HepG2 (cell line): ENCODE results near the gene RPTOR. TPM values are rescaled to one million over a fixed set of nuclear protein-coding genes. Genes with fewer than 3 reads are reported as not detected.

Experiments
- ATAC-seq: fragments of 200-7000 bp; cut with Tn5 transposase; 3 replicates; pipeline ENCODE4 v1.9.1; 2020; ENCODE audit warnings: mild to moderate bottlenecking, moderate library complexity
- BruUV-seq: library from RNA; stranded (reverse); fragments of 400-500 nt; replicated peaks from 2 replicates; lab custom pipeline; 2021; lab: Mats Ljungman, UMichigan
- CTCF ChIA-PET: fragments of 300-600 bp; formaldehyde crosslinking; extraction: SDS; loops from one replicate; lab custom pipeline; 2021; ENCODE audit warnings: low total read pairs, inconsistent platforms, low intra/inter-chr PET ratio; lab: Yijun Ruan, JAX
- POLR2A ChIA-PET: fragments of 350-600 bp; sonication (Branson Sonifier 250); formaldehyde crosslinking; loops from one replicate; lab custom pipeline; 2020; ENCODE audit warnings: antibody characterized with exemption, inconsistent platforms; lab: Yijun Ruan, JAX
- DNase-seq: peaks from one replicate; pipeline ENCODE4 v3.0.0-alpha.2; 2015; ENCODE audit warnings: low spot score
- FAIRE-seq: peaks from 3 replicates; lab custom pipeline; 2011; peaks lifted over from hg19 to GRCh38; lab: Jason Lieb, UNC
- H2AFZ ChIP-seq: one replicate; pipeline ENCODE4 v1.6.1; 2011; ENCODE audit warnings: low read length, inconsistent platforms
- H3K27ac ChIP-seq: fragments of 300-600 bp; 3 replicates; pipeline ENCODE4 v1.8.0; 2011; ENCODE audit warnings: mixed run types, mild to moderate bottlenecking, mixed read lengths, low read length, inconsistent platforms; ENCODE audit not compliant: insufficient read depth; ENCODE audit errors: extremely low read length
- H3K27me3 ChIP-seq, 2 experiments: fragments of 200-600 bp in 1 of 2; 2 replicates in 1 of 2; 3 replicates in 1 of 2; pipeline versions ENCODE4 v1.6.0 to v1.8.0; 2011; ENCODE audit warnings: low read length in 2 of 2, mild to moderate bottlenecking in 2 of 2, moderate library complexity in 2 of 2, inconsistent platforms in 1 of 2; ENCODE audit not compliant: insufficient read depth in 2 of 2, control insufficient read depth in 1 of 2
- H3K36me3 ChIP-seq, 2 experiments: fragments of 200-600 bp in 1 of 2; replicated peaks in 1 of 2; 2 replicates in 1 of 2; 3 replicates in 1 of 2; pipeline versions ENCODE4 v1.5.1 to v1.8.0; 2011; ENCODE audit warnings: low read length in 2 of 2, inconsistent platforms in 1 of 2; ENCODE audit not compliant: insufficient read depth in 2 of 2, control insufficient read depth in 1 of 2
- H3K4me1 ChIP-seq: 2 replicates; pipeline ENCODE4 v1.5.1; 2012; ENCODE audit warnings: low read length, inconsistent platforms; ENCODE audit not compliant: insufficient read depth
- H3K4me2 ChIP-seq: 2 replicates; pipeline ENCODE4 v1.6.0; 2011; ENCODE audit warnings: low read depth, low read length, inconsistent platforms
- H3K4me3 ChIP-seq, 3 experiments: fragments of 200-600 bp in 1 of 3; sonication (generic), shearing (Covaris generic) in 1 of 3; replicated peaks in 1 of 3; 2 replicates each; pipeline ENCODE4 v1.5.1; 2011 to 2016; ENCODE audit warnings: low read length in 3 of 3, inconsistent platforms in 2 of 3, low read depth in 2 of 3, mild to moderate bottlenecking in 2 of 3, control low read depth in 1 of 3, mixed read lengths in 1 of 3; ENCODE audit not compliant: insufficient read depth in 1 of 3
- H3K79me2 ChIP-seq: one replicate; pipeline ENCODE4 v1.6.1; 2011; ENCODE audit warnings: low read length, inconsistent platforms; ENCODE audit not compliant: insufficient read depth
- H3K9ac ChIP-seq: 2 replicates; pipeline ENCODE4 v1.6.0; 2011; ENCODE audit warnings: mild to moderate bottlenecking, low read depth, low read length, inconsistent platforms; ENCODE audit not compliant: insufficient read depth
- H3K9me3 ChIP-seq: 2 replicates; pipeline ENCODE4 v1.5.1; 2012; ENCODE audit warnings: mild to moderate bottlenecking, low read length
- H4K20me1 ChIP-seq: 2 replicates; pipeline ENCODE4 v1.6.0; 2011; ENCODE audit warnings: inconsistent platforms, mild to moderate bottlenecking, low read length, moderate library complexity; ENCODE audit not compliant: insufficient read depth
- PBX2 ChIP-seq: IDR thresholded peaks from 2 replicates; pipeline ENCODE4 v1.6.1; 2016; ENCODE audit warnings: control low read depth
- TEAD2 ChIP-seq: sonication (generic); formaldehyde crosslinking; IDR thresholded peaks from 2 replicates; pipeline ENCODE4 v1.9.0; 2021; ENCODE audit warnings: missing genetic modification reagents
- ZFX ChIP-seq: sonication (generic); formaldehyde crosslinking; IDR thresholded peaks from 2 replicates; pipeline ENCODE4 v1.4.0; 2020; ENCODE audit warnings: mild to moderate bottlenecking, low read depth, missing genetic modification reagents, moderate library complexity
- ZMYM4 ChIP-seq: sonication (generic); formaldehyde crosslinking; IDR thresholded peaks from 2 replicates; pipeline ENCODE4 v1.8.1; 2023; ENCODE audit warnings: mild to moderate bottlenecking, missing genetic modification reagents
- ZNF101 ChIP-seq: sonication (generic); formaldehyde crosslinking; IDR thresholded peaks from 2 replicates; pipeline ENCODE4 v1.4.0; 2020; ENCODE audit warnings: mild to moderate bottlenecking, low read depth, missing genetic modification reagents, borderline replicate concordance
- ZNF230 ChIP-seq: sonication (generic); formaldehyde crosslinking; IDR thresholded peaks from 2 replicates; pipeline ENCODE4 v1.4.0; 2020; ENCODE audit warnings: mild to moderate bottlenecking, missing genetic modification reagents
- ZNF33B ChIP-seq: sonication (generic); formaldehyde crosslinking; IDR thresholded peaks from 2 replicates; pipeline ENCODE4 v1.5.1; 2020; ENCODE audit warnings: mild to moderate bottlenecking, missing genetic modification reagents
- ZNF510 ChIP-seq: sonication (generic); formaldehyde crosslinking; IDR thresholded peaks from 2 replicates; pipeline ENCODE4 v1.4.0; 2020; ENCODE audit warnings: low read depth, mild to moderate bottlenecking, missing genetic modification reagents
- ZUFSP ChIP-seq: sonication (generic); formaldehyde crosslinking; IDR thresholded peaks from 2 replicates; pipeline ENCODE4 v1.9.0; 2021; ENCODE audit warnings: missing genetic modification reagents, mild to moderate bottlenecking, borderline replicate concordance
- WGBS: methylation state at CpG from one replicate; pipeline ENCODE4 v1.1.6; 2017; ENCODE audit warnings: low lambda C conversion rate; 5-methylcytosine and 5-hydroxymethylcytosine counted together
- in situ Hi-C: cut with HindIII; loops from 2 replicates; pipeline ENCODE4 v1.10.0; 2017; ENCODE audit warnings: low pct_unique_long_range_greater_than_20kb; ENCODE audit not compliant: extremely low pct_ligation_motif_present
- intact Hi-C: fragments of 100-400 bp; cut with micrococcal nuclease; formaldehyde crosslinking; loops from one replicate; pipeline ENCODE4 v1.10.0; 2022; ENCODE audit not compliant: unreplicated experiment
- polyA plus RNA-seq, 8 experiments: library from polyadenylated mRNA; depleted of rRNA in 3 of 8; stranded (reverse) in 7 of 8; unstranded in 1 of 8; fragments of >200 nt; fragmentation: Illumina TruSeq in 4 of 8; extraction: Trizol in 4 of 8; gene quantifications; 2 replicates each; pipeline versions ENCODE4 v1.2.1 to v1.2.3, GENCODE V29; 2011 to 2016; ENCODE audit warnings: low read depth in 4 of 8, missing spikeins in 1 of 8, mixed read lengths in 1 of 8; ENCODE audit not compliant: insufficient read depth in 1 of 8
- total RNA-seq, 5 experiments: library from RNA; depleted of rRNA; stranded (reverse); fragments of >200 nt; fragmentation: Illumina TruSeq; extraction: Trizol; gene quantifications; 2 replicates each; pipeline ENCODE4 v1.2.3, GENCODE V29; 2016; ENCODE audit warnings: low read depth in 1 of 5

The RPTOR gene
- total and polyA plus RNA-seq, 2 of the 13 experiments (the other 11 are each of a cell fraction or from before 2014, with no cell fraction given), result 6.6 to 25.3 TPM

GRCh38 chr17:80945736-80946135 is 401.1 kb downstream of the RPTOR start:
- WGBS, result 94% methylated on average over 17 of the region's 17 CpGs
- TF ChIP-seq ZNF510 (no peak), PBX2 (no peak), ZNF33B (CRISPR knock-in tag) (no peak), TEAD2 (CRISPR knock-in tag) (no peak), ZNF101 (CRISPR knock-in tag) (no peak), ZNF230 (CRISPR knock-in tag) (no peak), ZMYM4 (no peak), ZUFSP (no peak), ZFX (CRISPR knock-in tag) (no peak)
- TF ChIP-seq, all 625 proteins: peak for 0
- POLR2A ChIA-PET, result no interaction called here
- no peak overlapping the region for H2AFZ ChIP-seq
- ATAC-seq (no peak), FAIRE-seq (no peak), DNase-seq (no peak)
- intact Hi-C loops (no loop called here), in situ Hi-C loops (no loop called here)
- no peak overlapping the region for H3K4me3 ChIP-seq
- H3K36me3 ChIP-seq, result peaks cover 22 to 47% of the 10 kb centered on the region in 2 experiments; a peak in 4 of 5 replicates
- CTCF ChIA-PET, result no interaction called here
- H3K27ac ChIP-seq, result no peak overlapping the region
- H3K4me1 ChIP-seq, result no peaks in the 10 kb centered on the region; the same call in 1 of the 2 replicates
- no peak overlapping the region for H3K4me2 ChIP-seq
- no peaks in the 10 kb centered on the region for H3K79me2 ChIP-seq
- no peaks in the 10 kb centered on the region for H4K20me1 ChIP-seq
- no peaks in the 10 kb centered on the region for H3K27me3 ChIP-seq
- no peak overlapping the region for H3K9ac ChIP-seq
- BruUV-seq, result no TSS peak
- no peaks in the 10 kb centered on the region for H3K9me3 ChIP-seq
